K562 (cell line): Measurements from ENCODE around the gene FAM234A. TPM values are rescaled to one million over a fixed set of nuclear protein-coding genes. Genes with fewer than 3 reads are reported as not detected.

ENCODE experiments used
- ATAC-seq: fragments of 200-7000 bp; cut with Tn5 transposase; 3 replicates; pipeline ENCODE4 v1.9.1; 2020; ENCODE audit warnings: moderate library complexity
- BruUV-seq: library from RNA; stranded (reverse); fragments of 400-500 nt; replicated peaks from 2 replicates; lab custom pipeline; 2021; lab: Mats Ljungman, UMichigan
- CTCF ChIA-PET: fragments of 300-600 bp; formaldehyde crosslinking; extraction: SDS; loops from one replicate; lab custom pipeline; 2021; ENCODE audit warnings: low intra/inter-chr PET ratio; lab: Yijun Ruan, JAX
- POLR2A ChIA-PET: fragments of 300-600, 350-650 bp; sonication (Branson Sonifier 250); formaldehyde crosslinking; extraction: SDS; loops from one replicate; lab custom pipeline; 2021; ENCODE audit warnings: antibody characterized with exemption, inconsistent platforms; lab: Yijun Ruan, JAX
- DNase-seq, 4 experiments: peaks; one replicate each; pipeline versions ENCODE4 v3.0.0 to v3.0.0-alpha.2; 2011 to 2018; ENCODE audit warnings: low spot score in 3 of 4, mixed read lengths in 3 of 4; ENCODE audit errors: extremely low read depth in 1 of 4
- FAIRE-seq: peaks from 2 replicates; lab custom pipeline; 2011; peaks lifted over from hg19 to GRCh38; lab: Jason Lieb, UNC
- H2AFZ ChIP-seq: 2 replicates; pipeline ENCODE4 v1.6.0; 2011; ENCODE audit warnings: low read depth, low read length, control low read depth, inconsistent platforms
- H3K27ac ChIP-seq: fragments of 200-600 bp; 3 replicates; pipeline ENCODE4 v1.8.0; 2011; ENCODE audit warnings: low read depth, mild to moderate bottlenecking, control low read depth, inconsistent platforms, low read length, moderate library complexity, mixed read lengths; ENCODE audit errors: extremely low read depth
- H3K27me3 ChIP-seq, 2 experiments: fragments of 300-600 bp in 1 of 2; 2 replicates in 1 of 2; 3 replicates in 1 of 2; pipeline versions ENCODE4 v1.6.0 to v1.8.0; 2011; ENCODE audit warnings: inconsistent platforms in 2 of 2, low read length in 2 of 2, mild to moderate bottlenecking in 1 of 2, mixed read lengths in 1 of 2, moderate library complexity in 1 of 2; ENCODE audit not compliant: control insufficient read depth in 2 of 2, insufficient read depth in 2 of 2
- H3K36me3 ChIP-seq: fragments of 300-600 bp; 3 replicates; pipeline ENCODE4 v1.8.0; 2011; ENCODE audit warnings: mild to moderate bottlenecking, low read length, inconsistent platforms; ENCODE audit not compliant: control insufficient read depth, insufficient read depth
- H3K4me1 ChIP-seq, 2 experiments: fragments of 200-600 bp in 1 of 2; replicated peaks in 1 of 2; 2 replicates in 1 of 2; 3 replicates in 1 of 2; pipeline versions ENCODE4 v1.5.1 to v1.8.0; 2011; ENCODE audit warnings: inconsistent platforms in 2 of 2, low read length in 2 of 2, mild to moderate bottlenecking in 1 of 2, mixed read lengths in 1 of 2, moderate library complexity in 1 of 2; ENCODE audit not compliant: control insufficient read depth in 2 of 2, insufficient read depth in 2 of 2
- H3K4me2 ChIP-seq: 2 replicates; pipeline ENCODE4 v1.6.1; 2011; ENCODE audit warnings: low read length, control low read depth, inconsistent platforms, mixed read lengths; ENCODE audit not compliant: insufficient read depth
- H3K4me3 ChIP-seq: fragments of 200-600 bp; sonication (generic), shearing (Covaris generic); 2 replicates; pipeline ENCODE4 v1.5.1; 2016; ENCODE audit warnings: control low read depth, inconsistent platforms
- H3K79me2 ChIP-seq: fragments of 200-600 bp; 3 replicates; pipeline ENCODE4 v1.8.0; 2011; ENCODE audit warnings: low read length, inconsistent platforms; ENCODE audit not compliant: control insufficient read depth, insufficient read depth
- H3K9ac ChIP-seq, 2 experiments: 2 replicates each; pipeline versions ENCODE4 v1.6.0 to v1.6.1; 2011; ENCODE audit warnings: low read depth in 2 of 2, low read length in 2 of 2, control low read depth in 1 of 2, inconsistent platforms in 1 of 2, mild to moderate bottlenecking in 1 of 2, mixed read lengths in 1 of 2; ENCODE audit not compliant: insufficient read depth in 1 of 2
- H3K9me1 ChIP-seq: one replicate; pipeline ENCODE4 v1.6.0; 2011; ENCODE audit warnings: inconsistent platforms, mild to moderate bottlenecking, low read length, moderate library complexity; ENCODE audit not compliant: control insufficient read depth, insufficient read depth
- H3K9me3 ChIP-seq: replicated peaks from 2 replicates; pipeline ENCODE4 v1.5.1; 2011; ENCODE audit warnings: low read depth, low read length, inconsistent platforms; ENCODE audit not compliant: control insufficient read depth, insufficient read depth
- H4K20me1 ChIP-seq: replicated peaks from 2 replicates; pipeline ENCODE4 v1.6.1; 2011; ENCODE audit warnings: low read length, inconsistent platforms, mixed read lengths; ENCODE audit not compliant: control insufficient read depth, insufficient read depth
- DIDO1 ChIP-seq: fragments of 450-650 bp; IDR thresholded peaks from 2 replicates; pipeline ENCODE4 v1.6.1; 2016; ENCODE audit warnings: low read depth, missing biosample characterization, missing genetic modification characterization
- FOXJ3 ChIP-seq: sonication (generic); formaldehyde crosslinking; IDR thresholded peaks from 2 replicates; pipeline ENCODE4 v1.4.0; 2020; ENCODE audit warnings: mild to moderate bottlenecking, missing genetic modification reagents
- ILF3 ChIP-seq: fragments of 450-650 bp; IDR thresholded peaks from 2 replicates; pipeline ENCODE4 v1.6.1; 2018; ENCODE audit warnings: antibody characterized with exemption, mild to moderate bottlenecking, moderate library complexity, borderline replicate concordance
- MCM3 ChIP-seq: fragments of 450-650 bp; IDR thresholded peaks from 2 replicates; pipeline ENCODE4 v1.6.1; 2016
- POLR2A ChIP-seq: fragments of 450-650 bp; conservative IDR thresholded peaks from 2 replicates; pipeline ENCODE4 v1.6.1; 2016
- ZNF263 ChIP-seq: sonication (generic); formaldehyde crosslinking; IDR thresholded peaks from 2 replicates; pipeline ENCODE4 v1.8.0; 2022; ENCODE audit warnings: mild to moderate bottlenecking, missing genetic modification reagents, borderline replicate concordance
- ZNF274 ChIP-seq: IDR thresholded peaks from 2 replicates; pipeline ENCODE4 v1.6.1; 2011; ENCODE audit warnings: low read depth, mild to moderate bottlenecking, low read length, moderate library complexity, borderline replicate concordance
- ZNF644 ChIP-seq: fragments of 200-800 bp; sonication (Bioruptor generic); IDR thresholded peaks from 2 replicates; pipeline ENCODE4 v1.6.1; 2016; ENCODE audit warnings: low read depth, missing genetic modification characterization, missing compliant biosample characterization
- ZNF830 ChIP-seq: fragments of 250-450 bp; sonication (Bioruptor Pico); IDR thresholded peaks from 2 replicates; pipeline ENCODE4 v1.5.0; 2021; ENCODE audit warnings: mild to moderate bottlenecking
- WGBS: fragments of 100-300 bp; shearing (Covaris generic); methylation state at CpG from one replicate; pipeline ENCODE4 v1.1.6; 2016; ENCODE audit warnings: low coverage, mixed read lengths; ENCODE audit not compliant: insufficient coverage; ENCODE audit errors: missing lambda C conversion rate; 5-methylcytosine and 5-hydroxymethylcytosine counted together
- in situ Hi-C: fragments of 300-500 bp; cut with MboI; formaldehyde crosslinking; loops from 4 replicates; pipeline ENCODE4 v1.15.0; 2018; ENCODE audit warnings: inconsistent platforms, mixed read lengths
- intact Hi-C: fragments of 100-400 bp; cut with micrococcal nuclease; formaldehyde crosslinking; loops from 2 replicates; pipeline ENCODE4 v1.14.2; 2022
- polyA plus RNA-seq, 8 experiments: library from polyadenylated mRNA; depleted of rRNA in 4 of 8; stranded (reverse) in 5 of 8; unstranded in 3 of 8; fragments of >200 nt; fragmentation: Nextera tagmentation in 2 of 8; fragmentation: Illumina TruSeq in 1 of 8; extraction: Ambion mirVana in 2 of 8; extraction: Trizol in 1 of 8; gene quantifications; 2 replicates each; pipeline versions ENCODE4 v1.2.1 to v1.2.3, GENCODE V29; 2011 to 2014; ENCODE audit warnings: inconsistent platforms in 1 of 8, missing spikeins in 1 of 8
- total RNA-seq, 7 experiments: library from RNA; depleted of rRNA in 6 of 7; stranded (reverse); fragments of >200 nt in 6 of 7; fragmentation: Illumina TruSeq in 2 of 7; extraction: Trizol in 2 of 7; gene quantifications; 2 replicates each; pipeline versions ENCODE4 v1.2.1 to v1.2.3, GENCODE V29; 2011 to 2021; ENCODE audit warnings: low replicate concordance in 1 of 7
- TF ChIP-seq, protein P1 (sequence below): fragments of 250-450 bp; sonication (Bioruptor Pico); IDR thresholded peaks from 2 replicates; pipeline ENCODE4 v1.4.0; 2020; ENCODE audit warnings: mild to moderate bottlenecking, moderate library complexity
- TF ChIP-seq, protein P2 (sequence below): fragments of 250-450 bp; sonication (Bioruptor Pico); IDR thresholded peaks from 2 replicates; pipeline ENCODE4 v1.5.1; 2021; ENCODE audit warnings: mild to moderate bottlenecking
- TF ChIP-seq, protein P3 (sequence below): fragments of 250-450 bp; sonication (Bioruptor Pico); IDR thresholded peaks from 2 replicates; pipeline ENCODE4 v1.6.1; 2021; ENCODE audit warnings: mild to moderate bottlenecking

The FAM234A gene
- total and polyA plus RNA-seq, 9 of the 15 experiments (the other 6 are each of a cell fraction or from before 2014, with no cell fraction given), result 1.0 to 47.9 (median 15.0) TPM

DNA sequence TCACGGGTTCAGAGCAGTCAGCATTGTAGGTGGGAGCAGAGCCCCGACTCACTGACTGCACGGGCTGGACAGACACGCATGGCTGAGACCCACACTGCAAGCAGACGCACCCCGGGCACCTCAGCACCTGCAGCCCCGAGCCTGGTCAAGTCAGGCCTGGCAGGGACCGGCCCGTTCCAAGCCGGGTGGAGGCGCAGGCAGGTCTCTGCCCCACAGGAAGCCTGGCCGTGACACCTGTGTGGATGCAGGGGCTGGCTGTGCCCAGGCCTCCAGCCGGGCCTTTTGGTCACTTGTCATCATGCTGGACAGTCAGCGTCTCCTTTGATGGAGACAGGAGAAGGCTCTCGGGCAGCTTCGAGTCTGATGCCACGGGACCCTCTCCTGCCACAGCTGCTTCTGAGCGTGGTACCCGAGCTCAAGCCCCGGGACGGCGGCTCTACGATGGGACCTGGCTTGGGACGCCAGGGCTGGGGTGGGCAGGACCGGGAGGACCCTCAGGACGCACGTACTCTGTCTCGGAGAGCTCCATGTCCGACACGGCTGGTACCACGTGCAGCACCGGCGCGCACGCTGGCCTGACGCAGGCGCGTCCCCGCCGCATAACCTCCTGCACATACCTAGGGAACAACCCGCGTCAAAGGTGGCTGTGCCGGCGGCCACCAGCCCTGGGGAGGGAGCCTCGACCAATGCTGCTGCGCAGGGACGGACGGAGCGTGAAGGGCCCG, 56.2 kb downstream of the FAM234A start:
- no peak overlapping the region for H3K4me3 ChIP-seq
- H4K20me1 ChIP-seq, result no peaks in the 10 kb centered on the region
- H3K9me3 ChIP-seq, result no peaks in the 10 kb centered on the region
- no peak overlapping the region; a peak in 1 of 4 replicates for H3K9ac ChIP-seq
- intact Hi-C loops, result no loop called here
- WGBS, result 95% methylated on average over 32 of the region's 50 CpGs
- no peak for ATAC-seq
- TF ChIP-seq ZNF263, result no peak
- no peak for TF ChIP-seq FOXJ3 (CRISPR knock-in tag)
- TF ChIP-seq ILF3, result no peak
- TF ChIP-seq, protein P1, sequence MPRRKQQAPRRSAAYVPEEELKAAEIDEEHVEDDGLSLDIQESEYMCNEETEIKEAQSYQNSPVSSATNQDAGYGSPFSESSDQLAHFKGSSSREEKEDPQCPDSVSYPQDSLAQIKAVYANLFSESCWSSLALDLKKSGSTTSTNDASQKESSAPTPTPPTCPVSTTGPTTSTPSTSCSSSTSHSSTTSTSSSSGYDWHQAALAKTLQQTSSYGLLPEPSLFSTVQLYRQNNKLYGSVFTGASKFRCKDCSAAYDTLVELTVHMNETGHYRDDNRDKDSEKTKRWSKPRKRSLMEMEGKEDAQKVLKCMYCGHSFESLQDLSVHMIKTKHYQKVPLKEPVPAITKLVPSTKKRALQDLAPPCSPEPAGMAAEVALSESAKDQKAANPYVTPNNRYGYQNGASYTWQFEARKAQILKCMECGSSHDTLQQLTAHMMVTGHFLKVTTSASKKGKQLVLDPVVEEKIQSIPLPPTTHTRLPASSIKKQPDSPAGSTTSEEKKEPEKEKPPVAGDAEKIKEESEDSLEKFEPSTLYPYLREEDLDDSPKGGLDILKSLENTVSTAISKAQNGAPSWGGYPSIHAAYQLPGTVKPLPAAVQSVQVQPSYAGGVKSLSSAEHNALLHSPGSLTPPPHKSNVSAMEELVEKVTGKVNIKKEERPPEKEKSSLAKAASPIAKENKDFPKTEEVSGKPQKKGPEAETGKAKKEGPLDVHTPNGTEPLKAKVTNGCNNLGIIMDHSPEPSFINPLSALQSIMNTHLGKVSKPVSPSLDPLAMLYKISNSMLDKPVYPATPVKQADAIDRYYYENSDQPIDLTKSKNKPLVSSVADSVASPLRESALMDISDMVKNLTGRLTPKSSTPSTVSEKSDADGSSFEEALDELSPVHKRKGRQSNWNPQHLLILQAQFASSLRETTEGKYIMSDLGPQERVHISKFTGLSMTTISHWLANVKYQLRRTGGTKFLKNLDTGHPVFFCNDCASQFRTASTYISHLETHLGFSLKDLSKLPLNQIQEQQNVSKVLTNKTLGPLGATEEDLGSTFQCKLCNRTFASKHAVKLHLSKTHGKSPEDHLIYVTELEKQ (CRISPR knock-in tag), result no peak
- TF ChIP-seq, protein P2, sequence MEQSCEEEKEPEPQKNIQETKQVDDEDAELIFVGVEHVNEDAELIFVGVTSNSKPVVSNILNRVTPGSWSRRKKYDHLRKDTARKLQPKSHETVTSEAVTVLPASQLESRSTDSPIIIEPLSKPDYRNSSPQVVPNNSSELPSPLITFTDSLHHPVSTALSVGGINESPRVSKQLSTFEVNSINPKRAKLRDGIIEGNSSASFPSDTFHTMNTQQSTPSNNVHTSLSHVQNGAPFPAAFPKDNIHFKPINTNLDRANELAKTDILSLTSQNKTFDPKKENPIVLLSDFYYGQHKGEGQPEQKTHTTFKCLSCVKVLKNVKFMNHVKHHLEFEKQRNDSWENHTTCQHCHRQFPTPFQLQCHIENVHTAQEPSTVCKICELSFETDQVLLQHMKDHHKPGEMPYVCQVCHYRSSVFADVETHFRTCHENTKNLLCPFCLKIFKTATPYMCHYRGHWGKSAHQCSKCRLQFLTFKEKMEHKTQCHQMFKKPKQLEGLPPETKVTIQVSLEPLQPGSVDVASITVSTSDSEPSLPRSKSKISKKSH, result no peak
- TF ChIP-seq DIDO1, result no peak
- TF ChIP-seq ZNF830 (CRISPR knock-in tag), result no peak
- TF ChIP-seq POLR2A, result no peak
- no peak for TF ChIP-seq MCM3
- TF ChIP-seq, protein P3, sequence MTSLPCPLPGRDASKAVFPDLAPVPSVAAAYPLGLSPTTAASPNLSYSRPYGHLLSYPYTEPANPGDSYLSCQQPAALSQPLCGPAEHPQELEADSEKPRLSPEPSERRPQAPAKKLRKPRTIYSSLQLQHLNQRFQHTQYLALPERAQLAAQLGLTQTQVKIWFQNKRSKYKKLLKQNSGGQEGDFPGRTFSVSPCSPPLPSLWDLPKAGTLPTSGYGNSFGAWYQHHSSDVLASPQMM (CRISPR knock-in tag), result no peak
- TF ChIP-seq ZNF274, result no peak
- no peak for TF ChIP-seq ZNF644
- H3K9me1 ChIP-seq, result no peaks in the 10 kb centered on the region
- H3K4me1 ChIP-seq, result peaks cover 0 to 25% of the 10 kb centered on the region in 2 experiments; a peak in 2 of 5 replicates
- no peak overlapping the region for H3K4me2 ChIP-seq
- no peaks in the 10 kb centered on the region for H3K27me3 ChIP-seq
- no peak for DNase-seq
- no TSS peak for BruUV-seq
- no peak overlapping the region for H3K27ac ChIP-seq
- in situ Hi-C loops, result no loop called here
- ChIA-PET POLR2A (interaction anchor here (0.6 kb wide), 1 partner anchor 45 kb away, joined by 3 read pairs; no protein-coding TSS in a partner anchor), CTCF (no interaction called here)
- FAIRE-seq, result no peak
- no peak overlapping the region for H2AFZ ChIP-seq
- H3K79me2 ChIP-seq, result no peaks in the 10 kb centered on the region
- H3K36me3 ChIP-seq, result peaks cover 77% of the 10 kb centered on the region; the same call in 1 of the 3 replicates
